Nephron (organoid): ENCODE measurements around the gene MARCO.
"Not testable (repeated sequence)": the region's sequence is repeated elsewhere in the genome, so short reads cannot be mapped to it uniquely, and the experiment has no call there.

ENCODE experiments used
- H3K27ac Mint-ChIP-seq, 3 experiments: 2 replicates each; pipeline ENCODE4 v1.8.0; 2020; ENCODE audit warnings: mixed read lengths in 3 of 3, mild to moderate bottlenecking in 2 of 3, moderate library complexity in 1 of 3
- H3K27me3 Mint-ChIP-seq: 2 replicates; pipeline ENCODE4 v1.8.0; 2021; ENCODE audit warnings: low read depth, mild to moderate bottlenecking, moderate library complexity, mixed read lengths
- H3K36me3 Mint-ChIP-seq: 2 replicates; pipeline ENCODE4 v1.8.0; 2020; ENCODE audit warnings: low read depth, mixed read lengths
- H3K4me1 Mint-ChIP-seq: 2 replicates; pipeline ENCODE4 v1.8.0; 2020; ENCODE audit warnings: mixed read lengths
- H3K4me3 Mint-ChIP-seq, 3 experiments: 2 replicates each; pipeline ENCODE4 v1.8.0; 2020; ENCODE audit warnings: mild to moderate bottlenecking in 3 of 3, mixed read lengths in 3 of 3, moderate library complexity in 2 of 3
- H3K9me3 Mint-ChIP-seq: 2 replicates; pipeline ENCODE4 v1.8.0; 2020; ENCODE audit warnings: mixed read lengths
- TF ChIP-seq, protein P1 (sequence below), 3 experiments: fragments of 200-600 bp; sonication (generic); IDR thresholded peaks; one replicate each; pipeline ENCODE4 v1.5.0; 2021; ENCODE audit warnings: antibody characterized with exemption in 3 of 3; ENCODE audit not compliant: unreplicated experiment in 3 of 3

MARCO gene

DNA sequence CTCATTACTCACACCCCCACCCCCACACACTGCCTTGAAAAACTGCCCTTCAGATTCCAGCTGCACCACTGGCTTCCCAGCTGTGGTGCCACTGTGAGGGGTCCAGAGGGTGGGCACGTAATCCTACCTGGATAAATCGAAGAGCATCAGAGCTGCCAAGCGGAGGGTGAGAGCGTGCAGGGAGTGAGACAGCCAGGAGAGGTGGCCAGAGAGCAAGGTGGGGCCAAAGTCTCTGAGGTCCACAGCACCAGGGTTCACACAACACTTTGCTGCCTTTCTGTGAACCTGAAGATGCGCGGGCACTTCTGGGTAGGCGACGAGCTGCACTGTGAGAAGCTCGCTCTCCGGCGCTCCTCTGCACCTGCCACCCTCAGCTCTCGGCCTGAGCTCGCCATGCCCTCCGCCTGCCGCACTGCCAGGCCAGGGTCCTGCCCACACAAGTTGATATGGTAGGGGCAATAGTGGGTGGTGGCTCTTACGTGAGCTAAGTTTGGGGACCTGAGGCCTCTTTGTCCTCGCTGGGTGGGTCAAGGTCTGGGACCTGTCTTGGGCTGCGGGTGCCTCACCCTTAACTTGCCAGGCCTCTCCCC is 83.9 kb downstream of the MARCO start:
- H3K27ac Mint-ChIP-seq = no peak overlapping the region
- TF ChIP-seq, protein P1, sequence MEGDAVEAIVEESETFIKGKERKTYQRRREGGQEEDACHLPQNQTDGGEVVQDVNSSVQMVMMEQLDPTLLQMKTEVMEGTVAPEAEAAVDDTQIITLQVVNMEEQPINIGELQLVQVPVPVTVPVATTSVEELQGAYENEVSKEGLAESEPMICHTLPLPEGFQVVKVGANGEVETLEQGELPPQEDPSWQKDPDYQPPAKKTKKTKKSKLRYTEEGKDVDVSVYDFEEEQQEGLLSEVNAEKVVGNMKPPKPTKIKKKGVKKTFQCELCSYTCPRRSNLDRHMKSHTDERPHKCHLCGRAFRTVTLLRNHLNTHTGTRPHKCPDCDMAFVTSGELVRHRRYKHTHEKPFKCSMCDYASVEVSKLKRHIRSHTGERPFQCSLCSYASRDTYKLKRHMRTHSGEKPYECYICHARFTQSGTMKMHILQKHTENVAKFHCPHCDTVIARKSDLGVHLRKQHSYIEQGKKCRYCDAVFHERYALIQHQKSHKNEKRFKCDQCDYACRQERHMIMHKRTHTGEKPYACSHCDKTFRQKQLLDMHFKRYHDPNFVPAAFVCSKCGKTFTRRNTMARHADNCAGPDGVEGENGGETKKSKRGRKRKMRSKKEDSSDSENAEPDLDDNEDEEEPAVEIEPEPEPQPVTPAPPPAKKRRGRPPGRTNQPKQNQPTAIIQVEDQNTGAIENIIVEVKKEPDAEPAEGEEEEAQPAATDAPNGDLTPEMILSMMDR (IDR thresholded peaks at IDR 0.05; ENCODE audit: unreplicated experiment in 3 of 3) = no peak
- H3K36me3 Mint-ChIP-seq = no peaks in the 10 kb centered on the region
- no peak overlapping the region for H3K4me3 Mint-ChIP-seq
- H3K4me1 Mint-ChIP-seq = no peaks in the 10 kb centered on the region
- no peaks in the 10 kb centered on the region for H3K9me3 Mint-ChIP-seq
- peaks cover 53% of the 10 kb centered on the region for H3K27me3 Mint-ChIP-seq

DNA sequence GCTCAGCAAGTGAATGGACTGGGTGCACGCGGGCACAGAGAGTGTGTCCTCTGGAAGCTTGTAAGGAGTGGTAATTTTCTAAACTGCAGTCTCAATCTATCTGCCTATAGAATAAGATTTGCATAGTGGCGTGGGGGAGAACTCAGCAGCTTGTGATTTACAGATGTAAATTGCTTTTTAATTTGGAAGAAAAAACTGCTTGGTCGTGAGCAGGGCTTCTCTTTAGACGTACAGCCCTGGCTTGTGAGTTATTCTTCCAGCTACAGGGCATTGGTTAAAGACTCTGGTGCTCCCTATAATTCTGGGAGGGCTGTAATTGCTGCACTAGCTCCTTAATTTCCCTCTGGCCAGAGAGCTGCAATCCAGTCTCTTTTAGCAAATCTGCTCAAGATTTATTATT is 84.9 kb downstream of the MARCO start:
- Mint-ChIP-seq H3K27me3 (peaks cover 58% of the 10 kb centered on the region), H3K4me1 (no peaks in the 10 kb centered on the region), H3K36me3 (no peaks in the 10 kb centered on the region), H3K27ac (no peak overlapping the region), H3K4me3 (no peak overlapping the region), H3K9me3 (peaks cover 1% of the 10 kb centered on the region)
- TF ChIP-seq, protein P1 (IDR thresholded peaks at IDR 0.05; ENCODE audit: unreplicated experiment in 3 of 3) = no peak

DNA sequence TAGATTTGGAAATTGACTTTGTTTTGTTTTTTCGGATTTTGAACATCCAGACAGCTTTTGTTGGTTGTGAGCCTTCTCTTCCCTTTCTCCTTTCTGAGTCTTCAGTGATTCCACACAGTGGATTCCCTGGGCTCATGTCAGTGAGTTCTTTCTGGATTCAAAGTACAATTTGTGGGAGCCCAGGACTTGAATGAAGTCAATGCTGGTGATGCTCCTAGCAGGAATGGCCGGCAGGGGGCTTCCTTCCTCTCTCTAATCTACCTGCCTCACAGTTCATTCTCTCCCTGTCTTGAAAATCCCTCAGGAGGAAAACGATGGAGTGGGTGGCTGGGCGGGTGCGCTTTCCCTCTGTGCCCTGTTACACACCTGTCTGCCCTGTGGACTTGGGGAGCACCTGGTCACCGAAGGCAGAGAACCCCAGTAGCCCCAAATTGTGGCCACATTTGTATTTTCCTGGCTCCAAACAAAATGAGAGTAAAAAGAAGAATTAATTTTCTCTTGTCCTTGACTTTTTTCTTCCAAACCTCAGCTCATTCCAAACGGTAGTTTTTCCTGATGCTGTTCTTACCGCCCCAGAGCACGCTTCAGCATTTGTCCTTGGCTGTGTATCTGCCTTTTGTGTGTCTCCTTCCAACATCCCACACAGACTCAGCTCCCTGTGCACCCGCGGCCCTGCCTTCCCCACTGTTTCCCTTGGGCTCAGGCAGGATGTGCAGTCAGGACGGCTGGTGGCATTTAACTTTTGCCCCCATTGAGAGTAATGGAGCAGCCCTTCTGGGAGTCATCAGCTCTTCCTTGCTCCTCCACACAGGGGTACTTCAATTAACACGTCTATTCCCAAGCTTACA is 86.6 kb downstream of the MARCO start:
- no peak overlapping the region for H3K4me3 Mint-ChIP-seq
- no peaks in the 10 kb centered on the region for H3K36me3 Mint-ChIP-seq
- H3K9me3 Mint-ChIP-seq = peaks cover 3% of the 10 kb centered on the region
- H3K27me3 Mint-ChIP-seq = peaks cover 54% of the 10 kb centered on the region
- H3K4me1 Mint-ChIP-seq = no peaks in the 10 kb centered on the region
- TF ChIP-seq, protein P1 (IDR thresholded peaks at IDR 0.05; ENCODE audit: unreplicated experiment in 3 of 3) = peak; percentile 26 to 42 (median 40)
- no peak overlapping the region for H3K27ac Mint-ChIP-seq

DNA sequence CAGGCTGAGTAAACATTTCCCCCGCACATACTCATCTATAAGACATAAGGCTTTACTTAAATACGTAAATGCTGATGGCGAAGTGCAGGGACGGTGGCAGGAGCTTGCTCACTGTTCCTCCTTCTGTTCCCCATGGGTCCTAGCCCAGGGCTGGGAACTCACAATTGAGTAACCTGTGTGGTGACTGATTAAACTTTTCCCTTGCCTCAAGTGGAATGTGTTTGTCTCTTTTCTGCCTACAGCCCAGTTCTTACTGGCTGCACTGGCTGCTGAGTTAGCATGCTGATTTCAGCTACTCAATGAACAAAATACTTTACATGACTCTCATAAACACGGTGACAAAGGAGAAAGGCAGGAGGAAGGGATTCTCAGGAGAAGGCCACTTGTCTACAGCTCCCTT is 87.3 kb downstream of the MARCO start:
- peaks cover 3% of the 10 kb centered on the region for H3K9me3 Mint-ChIP-seq
- no peak overlapping the region for H3K27ac Mint-ChIP-seq
- H3K36me3 Mint-ChIP-seq = no peaks in the 10 kb centered on the region
- TF ChIP-seq, protein P1 (IDR thresholded peaks at IDR 0.05; ENCODE audit: unreplicated experiment in 3 of 3) = no peak
- no peak overlapping the region for H3K4me3 Mint-ChIP-seq
- peaks cover 53% of the 10 kb centered on the region for H3K27me3 Mint-ChIP-seq
- H3K4me1 Mint-ChIP-seq = no peaks in the 10 kb centered on the region

DNA sequence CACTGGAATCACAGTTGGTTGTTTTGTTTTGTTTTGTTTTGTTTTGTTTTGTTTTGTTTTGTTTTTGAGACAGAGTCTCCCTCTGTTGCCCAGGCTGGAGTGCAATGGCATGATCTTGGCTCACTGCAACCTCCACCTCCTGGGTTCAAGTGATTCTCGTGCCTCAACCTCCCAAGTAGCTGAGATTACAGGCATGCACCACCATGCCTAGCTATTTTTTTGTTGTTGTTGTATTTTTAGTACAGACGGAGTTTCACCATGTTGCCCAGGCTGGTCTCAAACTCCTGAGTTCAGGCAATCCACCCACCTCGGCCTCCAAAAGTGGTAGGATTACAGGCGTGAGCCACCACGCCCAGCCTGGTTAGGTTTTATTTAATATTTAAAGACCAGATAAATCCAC is 95.9 kb downstream of the MARCO start:
- Mint-ChIP-seq H3K9me3 (peaks cover 19% of the 10 kb centered on the region), H3K27me3 (peaks cover 28% of the 10 kb centered on the region)
- H3K36me3 Mint-ChIP-seq, H3K4me3 Mint-ChIP-seq, H3K27ac Mint-ChIP-seq, H3K4me1 Mint-ChIP-seq: not testable (repeated sequence)

DNA sequence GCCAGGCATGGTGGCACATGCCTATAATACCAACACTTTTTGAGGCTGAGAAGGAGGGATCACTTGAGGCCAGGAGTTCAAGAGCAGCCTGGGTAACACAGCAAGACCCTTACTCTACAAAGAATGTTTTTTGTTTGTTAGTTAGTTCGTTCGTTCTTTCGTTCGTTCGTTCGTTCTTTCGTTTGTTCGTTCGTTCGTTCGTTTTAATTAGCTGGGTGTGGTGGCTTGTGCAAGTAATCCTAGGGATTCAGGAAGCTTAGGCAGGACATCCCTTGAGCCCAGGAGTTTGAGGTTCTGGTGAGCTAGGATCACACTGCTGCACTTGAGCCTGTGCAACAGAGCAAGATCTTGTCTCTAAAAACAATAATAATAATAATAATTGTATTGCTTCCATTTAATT is 98.7 kb downstream of the MARCO start:
- peaks cover 27% of the 10 kb centered on the region for H3K27me3 Mint-ChIP-seq
- peaks cover 13% of the 10 kb centered on the region for H3K9me3 Mint-ChIP-seq
- no peak overlapping the region for H3K27ac Mint-ChIP-seq
- TF ChIP-seq, protein P1 (IDR thresholded peaks at IDR 0.05; ENCODE audit: unreplicated experiment in 3 of 3) = no peak
- H3K4me1 Mint-ChIP-seq = no peaks in the 10 kb centered on the region
- H3K36me3 Mint-ChIP-seq = no peaks in the 10 kb centered on the region
- no peak overlapping the region for H3K4me3 Mint-ChIP-seq
